ENCODE data around the gene ZKSCAN3.

ZKSCAN3 gene

DNA sequence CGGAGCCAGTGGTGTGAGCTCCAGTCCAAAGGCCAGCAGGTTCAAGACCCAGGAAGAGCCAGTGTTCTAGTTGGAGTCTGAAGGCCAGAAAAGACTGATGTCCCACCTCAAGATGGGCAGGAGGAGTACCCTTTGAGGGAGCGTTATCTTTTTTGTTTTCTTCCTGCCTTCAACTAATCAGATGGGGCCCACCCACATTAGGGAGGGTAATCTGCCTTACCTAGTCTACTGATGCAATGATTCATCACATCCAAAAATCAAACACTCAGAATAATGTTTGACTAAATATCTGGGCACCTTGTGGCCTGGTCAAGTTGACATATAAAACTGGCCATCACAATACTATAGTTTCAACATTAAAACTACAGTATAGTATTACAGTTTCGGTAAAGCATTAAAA is 19.7 kb downstream of the ZKSCAN3 start:
- POLR2A ChIA-PET = no interaction called here
- no peak for TF ChIP-seq PKNOX1 (IDR thresholded peaks at IDR 0.05)
- TF ChIP-seq LEF1 (IDR thresholded peaks at IDR 0.05; ENCODE audit: borderline replicate concordance) = no peak
- TF ChIP-seq ZNF384 (IDR thresholded peaks at IDR 0.05) = no peak
- no peak for TF ChIP-seq CTBP1 (IDR thresholded peaks at IDR 0.05; ENCODE audit: borderline replicate concordance)
- TF ChIP-seq SUZ12 (IDR thresholded peaks at IDR 0.05) = no peak
- TF ChIP-seq ARNT (IDR thresholded peaks at IDR 0.05) = no peak
- no peak for TF ChIP-seq NFRKB (IDR thresholded peaks at IDR 0.05)
- TF ChIP-seq FOXK2 (IDR thresholded peaks at IDR 0.05) = no peak
- TF ChIP-seq HDGF (IDR thresholded peaks at IDR 0.05; ENCODE audit: borderline replicate concordance) = no peak
- no peak for TF ChIP-seq ELF4 (IDR thresholded peaks at IDR 0.05)
- no peak for TF ChIP-seq SP1 (IDR thresholded peaks at IDR 0.05)
- no peak for TF ChIP-seq TARDBP (IDR thresholded peaks at IDR 0.05)
- TF ChIP-seq L3MBTL2 (conservative IDR thresholded peaks at IDR 0.05) = no peak
- TF ChIP-seq FOXA1 (IDR thresholded peaks at IDR 0.05) = no peak
- TF ChIP-seq FOXM1 (IDR thresholded peaks at IDR 0.05; ENCODE audit: borderline replicate concordance) = no peak
- no peak for TF ChIP-seq BHLHE40 (IDR thresholded peaks at IDR 0.05; ENCODE audit: borderline replicate concordance)
- CTCF ChIA-PET = no interaction called here
- no peak for DNase-seq (ENCODE audit: extremely low spot score)

DNA sequence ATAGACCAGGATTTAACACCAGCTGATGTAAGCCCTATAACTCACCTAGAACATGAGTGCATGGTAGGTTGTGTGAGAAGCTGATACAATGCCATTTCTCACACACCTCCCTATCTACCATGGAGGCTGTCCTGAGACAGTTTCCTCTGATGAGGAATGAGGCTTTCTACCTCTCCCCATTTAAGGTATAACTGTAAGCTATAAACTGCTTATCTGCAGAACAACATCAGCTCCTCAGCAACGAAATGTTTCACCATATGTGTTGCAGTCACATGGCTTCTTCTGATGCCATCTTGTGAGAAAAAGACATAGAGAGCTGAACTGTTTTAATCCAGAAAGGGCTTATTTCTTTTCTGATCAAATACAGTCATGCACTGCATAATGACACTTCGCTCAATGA is 20.7 kb downstream of the ZKSCAN3 start:
- ChIA-PET CTCF (no interaction called here), POLR2A (interaction anchor here (0.9 kb wide), 1 partner anchor 216 kb away, joined by 3 read pairs; no protein-coding TSS in a partner anchor)
- no peak for TF ChIP-seq FOXK2 (IDR thresholded peaks at IDR 0.05)
- no peak for TF ChIP-seq NFRKB (IDR thresholded peaks at IDR 0.05)
- TF ChIP-seq CTBP1 (IDR thresholded peaks at IDR 0.05; ENCODE audit: borderline replicate concordance) = no peak
- TF ChIP-seq L3MBTL2 (conservative IDR thresholded peaks at IDR 0.05) = no peak
- no peak for TF ChIP-seq TARDBP (IDR thresholded peaks at IDR 0.05)
- no peak for DNase-seq (ENCODE audit: extremely low spot score)

DNA sequence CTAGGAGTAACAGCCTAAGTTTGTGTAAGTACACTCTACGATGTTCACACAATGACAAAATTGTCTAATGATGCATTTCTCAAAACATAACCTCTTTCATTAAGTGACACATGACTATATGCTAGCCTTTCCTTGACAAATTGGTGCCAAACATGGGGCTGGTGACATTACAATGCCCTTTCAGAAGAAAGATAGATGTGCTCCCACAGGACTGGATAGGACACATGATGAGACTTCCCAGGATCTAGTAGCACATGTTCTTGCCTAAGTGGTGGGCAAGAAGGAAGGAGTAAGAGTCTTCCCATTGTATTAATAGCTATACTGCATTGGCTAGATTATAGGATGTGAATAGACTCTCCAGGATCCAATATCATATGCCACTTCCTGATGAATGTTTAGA is 21.5 kb downstream of the ZKSCAN3 start:
- POLR2A ChIA-PET = no interaction called here

GRCh38 chr6:28371706-28372451 is 22.1 kb downstream of the ZKSCAN3 start:
- DNase-seq (ENCODE audit: extremely low spot score) = no peak
- TF ChIP-seq L3MBTL2 (conservative IDR thresholded peaks at IDR 0.05) (no peak), ZNF384 (IDR thresholded peaks at IDR 0.05) (no peak), FOXA1 (IDR thresholded peaks at IDR 0.05) (no peak), ARNT (IDR thresholded peaks at IDR 0.05) (no peak), SUZ12 (IDR thresholded peaks at IDR 0.05) (no peak), HDGF (IDR thresholded peaks at IDR 0.05; ENCODE audit: borderline replicate concordance) (no peak), FOXK2 (IDR thresholded peaks at IDR 0.05) (no peak), CTBP1 (IDR thresholded peaks at IDR 0.05; ENCODE audit: borderline replicate concordance) (no peak), SP1 (IDR thresholded peaks at IDR 0.05) (no peak), FOXM1 (IDR thresholded peaks at IDR 0.05; ENCODE audit: borderline replicate concordance) (no peak)
- POLR2A ChIA-PET = interaction anchor here (0.7 kb wide), 1 partner anchor 34 kb away, joined by 3 read pairs; no protein-coding TSS in a partner anchor
- CTCF ChIA-PET = no interaction called here

More for the DNA sequence above, 21.5 kb downstream of the ZKSCAN3 start:
- TF ChIP-seq FOXM1 (IDR thresholded peaks at IDR 0.05; ENCODE audit: borderline replicate concordance) (no peak), HDGF (IDR thresholded peaks at IDR 0.05; ENCODE audit: borderline replicate concordance) (no peak), ARNT (IDR thresholded peaks at IDR 0.05) (no peak), PKNOX1 (IDR thresholded peaks at IDR 0.05) (no peak), ELF4 (IDR thresholded peaks at IDR 0.05) (no peak), NFRKB (IDR thresholded peaks at IDR 0.05) (no peak), SUZ12 (IDR thresholded peaks at IDR 0.05) (no peak), LEF1 (IDR thresholded peaks at IDR 0.05; ENCODE audit: borderline replicate concordance) (no peak), CTBP1 (IDR thresholded peaks at IDR 0.05; ENCODE audit: borderline replicate concordance) (no peak), ZNF384 (IDR thresholded peaks at IDR 0.05) (no peak), FOXK2 (IDR thresholded peaks at IDR 0.05) (no peak), TARDBP (IDR thresholded peaks at IDR 0.05) (no peak), BHLHE40 (IDR thresholded peaks at IDR 0.05; ENCODE audit: borderline replicate concordance) (no peak), FOXA1 (IDR thresholded peaks at IDR 0.05) (no peak), SP1 (IDR thresholded peaks at IDR 0.05) (no peak), L3MBTL2 (conservative IDR thresholded peaks at IDR 0.05) (no peak)
- CTCF ChIA-PET = no interaction called here
- DNase-seq (ENCODE audit: extremely low spot score) = no peak

GRCh38 chr6:28373925-28374324 is 24.2 kb downstream of the ZKSCAN3 start:
- TF ChIP-seq BHLHE40 (IDR thresholded peaks at IDR 0.05; ENCODE audit: borderline replicate concordance) (no peak), NFRKB (IDR thresholded peaks at IDR 0.05) (no peak), LEF1 (IDR thresholded peaks at IDR 0.05; ENCODE audit: borderline replicate concordance) (no peak), TARDBP (IDR thresholded peaks at IDR 0.05) (no peak), ZNF384 (IDR thresholded peaks at IDR 0.05) (no peak), FOXA1 (IDR thresholded peaks at IDR 0.05) (no peak), L3MBTL2 (conservative IDR thresholded peaks at IDR 0.05) (no peak), SUZ12 (IDR thresholded peaks at IDR 0.05) (no peak), HDGF (IDR thresholded peaks at IDR 0.05; ENCODE audit: borderline replicate concordance) (no peak)
- CTCF ChIA-PET = no interaction called here
- POLR2A ChIA-PET = no interaction called here
- no peak for DNase-seq (ENCODE audit: extremely low spot score)

DNA sequence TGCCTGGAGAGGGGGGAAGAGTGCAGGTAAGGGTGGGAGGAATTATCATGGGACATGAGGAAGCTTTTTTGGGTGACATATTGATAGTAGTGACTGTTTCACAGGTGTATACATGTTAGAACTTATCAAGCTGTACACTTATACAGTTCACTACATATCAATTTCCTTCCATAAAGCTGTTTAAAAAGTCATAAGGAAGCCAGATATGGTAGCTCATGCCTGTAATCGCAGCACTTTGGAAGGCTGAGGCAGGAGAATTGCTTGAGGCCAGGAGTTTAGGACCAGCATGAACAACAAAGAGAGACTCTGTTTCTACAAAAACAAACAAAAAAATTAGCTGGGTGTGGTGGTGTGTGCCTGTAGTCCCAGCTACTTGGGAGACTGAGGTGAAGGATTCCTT is 28.1 kb downstream of the ZKSCAN3 start:
- CTCF ChIA-PET = no interaction called here
- no peak for DNase-seq (ENCODE audit: extremely low spot score)
- POLR2A ChIA-PET = no interaction called here
- no peak for TF ChIP-seq L3MBTL2 (conservative IDR thresholded peaks at IDR 0.05)

DNA sequence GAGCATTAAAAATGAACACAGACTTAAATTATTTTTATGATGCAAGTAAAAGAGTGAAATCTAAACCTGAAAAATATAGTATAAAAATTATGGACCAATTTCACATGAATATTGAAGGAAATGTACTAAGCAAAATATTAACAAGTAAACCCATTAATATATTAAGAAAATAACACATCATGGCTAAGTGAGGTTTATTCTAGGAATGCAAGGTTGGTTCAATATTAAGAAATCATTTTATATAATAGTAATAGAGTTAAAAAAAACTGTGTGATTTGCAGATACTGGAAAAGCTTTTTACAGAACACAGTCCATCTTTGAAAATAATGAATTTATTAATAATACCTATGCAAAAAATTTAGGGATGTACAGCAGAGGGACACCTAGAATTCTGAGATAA is 28.9 kb downstream of the ZKSCAN3 start:
- no peak for DNase-seq (ENCODE audit: extremely low spot score)
- POLR2A ChIA-PET = no interaction called here
- CTCF ChIA-PET = no interaction called here
- TF ChIP-seq ELF4 (IDR thresholded peaks at IDR 0.05) = no peak
- TF ChIP-seq L3MBTL2 (conservative IDR thresholded peaks at IDR 0.05) = no peak
- TF ChIP-seq PKNOX1 (IDR thresholded peaks at IDR 0.05) = no peak
- no peak for TF ChIP-seq FOXM1 (IDR thresholded peaks at IDR 0.05; ENCODE audit: borderline replicate concordance)
- TF ChIP-seq ARNT (IDR thresholded peaks at IDR 0.05) = no peak

All from HEK293T (cell line).